HG03060 (cell line): ENCODE measurements around the gene PLK5.
"Not testable (repeated sequence)": the region's sequence is repeated elsewhere in the genome, so short reads cannot be mapped to it uniquely, and the experiment has no call there.

ENCODE experiments used
- ATAC-seq: cut with Tn5 transposase; IDR thresholded peaks from one replicate; pipeline ENCODE4 v1.9.1; 2021; ENCODE audit warnings: low read depth, moderate number of reproducible peaks; ENCODE audit not compliant: unreplicated experiment

The PLK5 gene

GRCh38 chr19:1507192-1507660 lies 16.7 kb upstream of the PLK5 start:
- ATAC-seq = no peak

GRCh38 chr19:1507763-1508506 lies 15.9 kb upstream of the PLK5 start:
- no peak for ATAC-seq

- no peak for ATAC-seq
These were observed 15.4 kb upstream of the PLK5 start for GRCh38 chr19:1508507-1508856.

GRCh38 chr19:1509602-1510441 lies 14.1 kb upstream of the PLK5 start:
- no peak for ATAC-seq

GRCh38 chr19:1510442-1510806 lies 13.5 kb upstream of the PLK5 start:
- no peak for ATAC-seq

GRCh38 chr19:1510807-1511206 lies 13.1 kb upstream of the PLK5 start:
- ATAC-seq = no peak

- no peak for ATAC-seq
These were observed 12.3 kb upstream of the PLK5 start for GRCh38 chr19:1511318-1512317.

GRCh38 chr19:1512671-1513498 lies 11.0 kb upstream of the PLK5 start, which contains the start of gene ADAMTSL5:
Gene ADAMTSL5 (minus strand): TSS chr19:1513019. CDS start chr19:1510943, 2,076 bp downstream.
- no peak for ATAC-seq

GRCh38 chr19:1513499-1514294 lies 10.2 kb upstream of the PLK5 start:
- ATAC-seq = no peak

- no peak for ATAC-seq
These were observed 9.6 kb upstream of the PLK5 start for GRCh38 chr19:1514295-1514661.

- no peak for ATAC-seq
These were observed 8.7 kb upstream of the PLK5 start for GRCh38 chr19:1514986-1515721.

GRCh38 chr19:1516395-1516753 lies 7.5 kb upstream of the PLK5 start:
- no peak for ATAC-seq

GRCh38 chr19:1518471-1518870 lies 5.4 kb upstream of the PLK5 start:
- ATAC-seq = no peak

- not testable (repeated sequence) for ATAC-seq
These were observed 4.1 kb upstream of the PLK5 start for GRCh38 chr19:1519802-1520201.

- ATAC-seq = no peak
These were observed 3.6 kb upstream of the PLK5 start for GRCh38 chr19:1520203-1520780.

- no peak for ATAC-seq
These were observed 2.2 kb upstream of the PLK5 start for GRCh38 chr19:1521636-1522035.

GRCh38 chr19:1522061-1522460 lies 1.8 kb upstream of the PLK5 start:
- no peak for ATAC-seq

- ATAC-seq = no peak
These were observed 1.0 kb upstream of the PLK5 start for GRCh38 chr19:1522838-1523237.
